HG02973 (cell line): Measurements from ENCODE around the gene RFNG.

Experiments
- ATAC-seq: cut with Tn5 transposase; IDR thresholded peaks from one replicate; pipeline ENCODE4 v1.9.1; 2021; ENCODE audit warnings: moderate library complexity; ENCODE audit not compliant: unreplicated experiment

Gene RFNG

GRCh38 chr17:82004517-82005455 is 46.8 kb downstream of the RFNG start:
- no peak for ATAC-seq

- ATAC-seq, result no peak
Observed at GRCh38 chr17:82003411-82004381, 47.9 kb downstream of the RFNG start.

GRCh38 chr17:82001571-82002056 is 50.0 kb downstream of the RFNG start:
- ATAC-seq, result no peak

GRCh38 chr17:82000803-82001570 is 50.6 kb downstream of the RFNG start:
- no peak for ATAC-seq

GRCh38 chr17:81999976-82000802 is 51.4 kb downstream of the RFNG start:
- ATAC-seq, result no peak

- ATAC-seq, result no peak
Observed at GRCh38 chr17:81999587-81999975, 52.0 kb downstream of the RFNG start.

GRCh38 chr17:81998691-81999438 is 52.7 kb downstream of the RFNG start:
- ATAC-seq, result no peak

GRCh38 chr17:81998212-81998611 is 53.4 kb downstream of the RFNG start:
- ATAC-seq, result no peak
